NCI-H748 (cell line): ENCODE data around the gene ZSCAN4.
A peak's percentile ranks its signal among the peaks of the same experiment; 100 is the strongest.

Source experiments
- DNase-seq: peaks from one replicate; lab custom pipeline; 2025; ENCODE audit not compliant: unreplicated experiment; lab: John Stamatoyannopoulos, UW

The ZSCAN4 gene, protein sequence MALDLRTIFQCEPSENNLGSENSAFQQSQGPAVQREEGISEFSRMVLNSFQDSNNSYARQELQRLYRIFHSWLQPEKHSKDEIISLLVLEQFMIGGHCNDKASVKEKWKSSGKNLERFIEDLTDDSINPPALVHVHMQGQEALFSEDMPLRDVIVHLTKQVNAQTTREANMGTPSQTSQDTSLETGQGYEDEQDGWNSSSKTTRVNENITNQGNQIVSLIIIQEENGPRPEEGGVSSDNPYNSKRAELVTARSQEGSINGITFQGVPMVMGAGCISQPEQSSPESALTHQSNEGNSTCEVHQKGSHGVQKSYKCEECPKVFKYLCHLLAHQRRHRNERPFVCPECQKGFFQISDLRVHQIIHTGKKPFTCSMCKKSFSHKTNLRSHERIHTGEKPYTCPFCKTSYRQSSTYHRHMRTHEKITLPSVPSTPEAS

DNA sequence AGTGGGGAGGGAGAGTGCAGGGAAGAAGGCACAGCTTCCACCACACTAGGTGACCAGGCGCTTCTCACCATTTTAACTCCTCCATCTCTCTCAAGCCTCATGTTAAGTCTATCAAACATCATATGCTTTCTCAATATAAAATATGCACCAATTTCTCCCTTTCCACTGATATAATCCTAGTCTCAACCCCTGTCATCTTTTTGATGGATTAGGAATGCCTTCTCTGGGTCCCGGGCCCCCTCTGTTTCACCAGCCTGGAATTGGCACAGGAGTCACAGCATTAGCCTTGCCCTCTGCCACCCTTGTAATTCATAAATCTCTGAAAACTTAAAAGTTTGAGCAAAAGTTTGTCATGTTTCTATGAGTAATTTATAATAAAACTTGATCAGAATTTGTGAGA lies at the start of gene ZSCAN4:
ZSCAN4 (plus strand) TSS at position 301 of the 400 bp plus-strand sequence. CDS start 7,211 bp downstream, outside the sequence.
- no peak for DNase-seq

DNA sequence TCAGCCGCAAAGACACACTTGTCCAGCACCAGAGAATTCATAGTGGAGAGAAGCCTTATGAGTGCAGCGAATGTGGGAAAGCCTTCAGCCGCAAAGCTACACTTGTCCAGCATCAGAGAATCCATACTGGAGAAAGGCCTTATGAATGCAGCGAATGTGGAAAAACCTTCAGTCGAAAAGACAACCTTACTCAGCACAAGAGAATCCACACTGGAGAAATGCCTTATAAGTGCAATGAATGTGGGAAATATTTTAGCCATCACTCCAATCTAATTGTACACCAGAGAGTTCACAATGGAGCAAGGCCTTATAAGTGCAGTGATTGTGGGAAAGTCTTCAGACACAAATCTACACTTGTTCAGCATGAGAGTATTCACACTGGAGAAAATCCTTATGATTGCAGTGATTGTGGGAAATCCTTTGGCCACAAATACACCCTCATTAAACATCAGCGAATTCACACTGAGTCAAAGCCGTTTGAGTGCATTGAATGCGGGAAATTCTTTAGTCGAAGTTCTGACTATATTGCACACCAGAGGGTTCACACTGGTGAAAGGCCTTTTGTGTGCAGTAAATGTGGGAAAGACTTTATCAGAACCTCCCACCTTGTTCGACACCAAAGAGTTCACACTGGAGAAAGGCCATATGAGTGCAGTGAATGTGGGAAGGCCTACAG lies 47.9 kb upstream of the ZSCAN4 start:
- DNase-seq: no peak

DNA sequence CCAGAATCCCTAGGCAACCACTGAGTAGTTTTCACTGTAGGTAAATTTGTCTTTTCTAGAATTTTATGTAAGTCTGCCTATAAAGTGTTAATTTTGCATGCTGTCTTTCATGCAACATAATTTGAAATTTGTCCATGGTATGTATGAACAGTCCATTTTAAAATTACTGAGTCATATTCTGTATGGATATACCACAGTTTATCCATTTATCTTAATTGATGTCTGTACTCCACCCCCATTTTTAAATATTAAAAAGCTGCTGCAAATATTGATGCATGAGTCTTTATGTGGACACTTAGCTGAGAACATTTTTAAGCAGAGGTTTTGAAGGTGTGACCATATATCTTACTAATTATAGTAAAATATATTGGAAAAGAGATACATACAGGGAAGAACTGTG lies 45.6 kb upstream of the ZSCAN4 start:
- no peak for DNase-seq

DNA sequence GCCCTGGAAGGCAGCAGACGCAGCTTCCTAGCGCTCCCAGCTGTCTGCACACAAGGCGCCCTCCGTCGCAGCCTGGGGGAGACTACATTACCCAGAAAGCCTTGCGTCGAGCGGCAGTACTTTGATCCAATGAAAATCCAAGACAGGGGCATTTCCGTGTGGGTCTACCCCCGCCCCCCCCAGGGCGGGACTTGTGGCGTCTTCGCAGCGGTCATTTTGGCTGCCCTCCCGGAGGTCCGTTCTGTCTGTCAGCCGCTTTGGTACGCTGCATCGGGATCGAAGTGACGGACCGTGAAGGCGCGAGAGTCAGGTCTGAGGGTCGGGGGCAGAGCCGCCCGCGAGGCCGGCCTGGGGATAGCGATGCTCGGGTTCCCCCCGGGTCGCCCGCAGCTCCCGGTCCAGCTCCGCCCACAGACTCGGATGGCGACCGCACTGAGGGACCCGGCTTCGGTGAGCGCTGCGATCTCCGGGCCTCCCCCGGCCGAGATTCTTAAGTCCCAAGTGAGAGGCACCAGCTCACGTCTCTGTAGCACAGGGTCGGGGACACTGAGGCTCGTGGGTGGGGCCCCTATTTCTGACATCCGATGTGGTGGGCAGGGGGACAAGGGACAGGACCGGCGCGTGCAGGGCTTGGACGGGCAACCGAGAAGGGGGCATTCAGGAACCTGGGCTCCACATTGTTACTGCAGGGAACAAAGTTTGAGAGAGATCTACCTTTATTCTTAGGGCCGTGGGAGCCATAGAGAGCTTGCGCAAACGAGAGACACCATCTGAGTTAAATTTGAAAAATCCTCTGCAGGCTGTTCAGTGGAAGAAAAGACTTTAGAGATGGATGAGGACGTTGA lies 35.5 kb upstream of the ZSCAN4 start, which contains the start of gene ZNF211:
ZNF211 (plus strand) TSS at position 182 of the 845 bp plus-strand sequence; CDS start at position 361, 179 bp downstream.
- peak; percentile 97 for DNase-seq

DNA sequence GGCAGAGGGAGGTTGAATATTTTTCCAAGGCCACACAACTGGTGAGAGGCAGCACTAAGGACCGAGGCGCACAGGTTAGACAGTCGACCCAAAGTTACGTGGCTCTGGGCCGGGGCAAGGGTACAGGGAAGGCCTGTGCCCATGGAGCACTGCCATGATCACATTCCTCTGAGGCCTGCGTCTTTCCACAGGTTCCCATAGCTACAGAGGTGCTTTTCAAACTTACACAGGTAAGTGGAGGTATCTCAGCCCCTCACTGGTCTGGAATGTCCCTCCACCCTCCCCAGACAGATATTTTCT lies 35.0 kb upstream of the ZSCAN4 start:
- DNase-seq: no peak

DNA sequence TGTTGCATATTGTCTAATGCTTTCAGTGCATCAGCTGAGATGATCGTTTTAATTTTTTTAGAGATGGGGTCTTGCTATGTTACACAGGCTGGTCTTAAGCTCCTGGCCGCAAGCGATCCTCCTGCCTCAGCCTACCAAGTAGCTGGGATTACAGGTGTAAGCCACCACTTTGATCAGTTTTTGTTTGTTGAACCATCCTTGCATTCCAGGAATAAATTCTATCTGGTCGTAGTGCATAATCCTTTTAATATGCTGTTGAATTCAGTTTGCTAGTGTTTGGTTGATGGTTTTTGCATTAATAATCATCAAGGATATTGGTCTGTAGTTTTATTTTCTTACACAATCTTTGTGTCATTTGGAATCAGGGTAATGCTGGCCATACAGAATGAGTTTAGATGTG lies 31.4 kb upstream of the ZSCAN4 start:
- no peak for DNase-seq

DNA sequence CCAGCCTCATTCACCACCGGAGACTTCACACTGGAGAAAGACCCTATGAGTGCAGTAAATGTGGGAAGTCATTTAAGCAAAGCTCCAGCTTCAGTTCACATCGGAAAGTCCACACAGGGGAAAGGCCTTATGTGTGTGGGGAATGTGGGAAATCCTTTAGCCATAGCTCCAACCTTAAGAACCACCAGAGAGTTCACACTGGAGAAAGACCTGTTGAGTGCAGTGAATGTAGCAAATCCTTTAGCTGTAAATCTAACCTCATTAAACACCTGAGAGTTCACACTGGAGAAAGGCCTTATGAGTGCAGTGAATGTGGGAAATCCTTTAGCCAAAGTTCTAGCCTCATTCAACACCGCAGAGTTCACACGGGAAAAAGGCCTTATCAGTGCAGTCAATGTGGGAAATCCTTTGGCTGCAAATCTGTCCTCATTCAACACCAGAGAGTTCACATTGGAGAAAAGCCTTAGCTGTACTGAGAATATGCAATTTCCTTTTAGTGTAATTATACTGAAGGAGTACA lies 27.0 kb upstream of the ZSCAN4 start:
- no peak for DNase-seq

DNA sequence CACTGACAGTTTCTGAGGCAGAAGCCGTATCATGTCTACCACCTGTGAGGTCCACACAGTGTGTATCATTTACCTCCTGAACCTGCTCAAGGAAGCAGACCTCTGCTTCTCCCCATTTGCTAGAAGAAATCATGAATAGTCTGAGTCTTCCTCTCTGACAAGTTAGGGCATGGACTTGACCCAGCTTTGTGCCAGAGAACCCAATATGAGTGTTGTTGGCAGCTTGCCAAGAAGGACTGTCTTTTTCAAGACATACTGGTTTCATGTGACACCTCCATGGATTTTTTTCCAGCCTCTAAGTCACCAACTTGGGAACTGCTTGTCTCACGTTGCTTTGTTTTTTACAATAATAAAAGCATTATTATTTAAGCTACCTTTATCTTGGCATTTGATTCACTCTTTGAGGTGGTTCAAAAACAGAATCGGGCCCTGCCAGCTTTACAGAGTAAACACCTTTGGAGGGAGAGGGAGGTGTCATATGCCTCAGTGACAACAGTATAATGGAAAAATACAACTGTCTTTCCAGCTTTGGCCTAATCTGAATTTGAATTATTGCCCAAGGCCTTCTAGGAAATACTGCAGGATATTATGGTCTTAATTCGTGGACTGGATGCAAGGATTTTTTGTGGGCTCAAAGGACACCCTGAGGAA lies 26.2 kb upstream of the ZSCAN4 start:
- peak; percentile 15 for DNase-seq

DNA sequence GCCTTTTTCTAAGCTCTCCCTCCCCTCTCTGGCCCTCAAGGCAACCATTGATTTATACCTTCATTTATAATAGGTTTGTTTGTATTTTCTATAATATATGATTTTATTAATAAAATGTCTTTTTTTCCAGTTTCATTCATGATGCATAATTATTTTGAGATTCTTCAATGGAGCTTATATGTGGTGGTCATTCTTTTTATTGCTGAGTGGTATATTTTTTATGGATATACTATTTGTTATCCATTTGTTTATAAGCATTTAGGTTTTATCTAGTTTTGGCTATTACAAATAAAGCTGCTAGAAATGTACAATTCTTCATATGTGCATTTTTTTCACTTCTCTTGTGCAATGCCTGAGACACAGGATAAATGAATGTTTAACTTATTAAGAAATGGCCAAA lies 25.0 kb upstream of the ZSCAN4 start:
- no peak for DNase-seq

DNA sequence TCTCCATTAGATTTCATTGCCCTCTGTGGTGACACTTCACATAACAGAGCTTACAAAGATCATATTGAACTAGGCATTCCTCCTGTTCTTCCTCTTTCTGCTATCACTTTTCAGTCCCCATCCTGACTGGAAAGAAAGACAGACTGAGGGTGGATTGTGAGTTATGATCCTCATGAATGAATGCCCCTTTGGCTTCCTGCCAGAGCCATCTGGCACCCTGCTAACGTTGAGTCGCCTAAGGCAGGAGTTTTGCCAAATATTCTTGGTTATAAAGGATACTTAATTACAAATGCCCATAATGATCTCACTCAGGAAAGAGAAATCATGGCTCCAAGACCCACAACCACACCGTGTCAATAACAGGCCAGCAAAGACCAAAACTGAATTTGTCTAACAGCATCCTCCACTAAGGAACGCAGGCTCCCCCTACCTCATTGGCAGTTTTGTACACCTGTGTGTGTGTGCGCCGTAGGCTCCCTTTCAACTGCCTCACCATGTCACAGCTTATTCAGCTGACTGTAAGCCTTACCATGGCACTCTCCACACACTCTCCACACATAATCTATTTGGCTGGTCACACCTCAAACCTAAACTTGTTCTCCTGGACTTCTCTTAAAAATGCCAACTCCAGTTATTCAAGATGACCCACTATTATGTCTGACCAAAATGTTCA lies 20.3 kb upstream of the ZSCAN4 start:
- DNase-seq: peak; percentile 77

DNA sequence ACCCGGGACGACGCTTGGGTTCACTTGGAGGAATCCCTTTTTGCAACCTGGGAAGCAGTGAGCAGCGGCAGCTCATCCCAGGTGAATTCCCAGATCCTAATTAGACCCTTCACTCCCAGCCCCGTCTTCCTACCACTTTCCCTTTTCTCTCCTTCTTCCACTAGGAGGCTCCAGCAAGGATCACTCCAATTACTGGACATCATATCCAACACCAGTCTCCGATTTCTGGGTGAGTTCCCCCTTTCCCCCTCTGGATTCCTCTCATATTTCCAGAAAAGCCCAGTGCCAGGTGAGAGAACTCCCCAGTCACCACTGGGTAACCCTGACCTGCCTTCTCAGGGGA lies 17.1 kb upstream of the ZSCAN4 start:
- DNase-seq: no peak

DNA sequence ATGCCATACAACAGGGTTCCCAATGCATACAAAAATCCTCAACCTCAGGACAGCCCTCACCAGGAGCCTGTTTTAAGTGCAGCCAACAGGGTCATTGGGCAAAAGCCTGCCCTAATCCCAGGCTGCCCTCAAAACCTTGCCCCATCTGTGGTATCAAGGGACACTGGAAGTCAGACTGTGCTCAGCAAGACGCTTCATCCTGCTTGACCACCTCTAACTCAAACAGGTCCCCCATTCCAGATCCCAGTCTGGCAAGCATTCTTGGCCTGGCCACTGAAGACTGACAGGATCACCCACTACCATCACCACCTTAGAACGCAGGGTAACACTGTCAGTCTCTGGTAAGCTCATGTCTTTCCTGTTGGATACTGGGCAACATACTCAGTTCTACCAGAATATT lies 15.0 kb upstream of the ZSCAN4 start:
- DNase-seq: no peak

DNA sequence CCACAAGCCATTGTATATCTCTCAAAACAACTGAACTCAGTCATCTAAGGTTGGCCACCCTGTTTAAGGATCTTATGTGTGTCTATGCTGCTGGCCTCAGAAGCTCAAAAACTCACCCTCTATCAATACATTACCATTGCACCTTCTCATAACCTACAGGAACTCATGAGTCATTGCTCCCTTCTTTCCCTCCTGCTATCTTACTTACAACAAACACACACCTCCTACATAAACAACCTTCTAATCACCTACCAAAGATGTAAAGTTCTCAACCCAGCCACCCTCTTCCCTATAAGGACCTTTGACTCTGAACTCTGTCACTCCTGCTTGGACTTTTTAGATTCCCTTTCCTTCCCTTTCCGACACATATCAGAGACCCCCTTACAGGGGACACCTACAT lies 13.3 kb upstream of the ZSCAN4 start:
- no peak for DNase-seq

DNA sequence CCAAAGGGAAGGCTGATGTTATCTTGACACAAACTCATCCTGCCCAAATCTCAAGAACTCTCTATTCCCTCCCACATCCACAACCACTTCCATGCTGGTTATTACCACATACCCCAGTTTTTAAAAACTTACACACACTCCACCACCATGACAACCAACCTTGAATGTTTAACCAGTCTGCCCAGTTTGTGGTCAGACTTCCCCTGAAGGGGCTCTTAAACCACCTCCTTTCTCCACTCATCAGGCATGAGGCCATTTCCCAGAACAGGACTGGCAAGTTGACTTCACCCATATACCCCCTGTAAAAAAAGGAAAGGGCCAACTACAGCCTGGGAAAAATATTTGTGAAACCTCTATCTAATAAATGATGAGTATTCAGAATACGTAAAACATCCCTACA lies 12.4 kb upstream of the ZSCAN4 start:
- DNase-seq: no peak

DNA sequence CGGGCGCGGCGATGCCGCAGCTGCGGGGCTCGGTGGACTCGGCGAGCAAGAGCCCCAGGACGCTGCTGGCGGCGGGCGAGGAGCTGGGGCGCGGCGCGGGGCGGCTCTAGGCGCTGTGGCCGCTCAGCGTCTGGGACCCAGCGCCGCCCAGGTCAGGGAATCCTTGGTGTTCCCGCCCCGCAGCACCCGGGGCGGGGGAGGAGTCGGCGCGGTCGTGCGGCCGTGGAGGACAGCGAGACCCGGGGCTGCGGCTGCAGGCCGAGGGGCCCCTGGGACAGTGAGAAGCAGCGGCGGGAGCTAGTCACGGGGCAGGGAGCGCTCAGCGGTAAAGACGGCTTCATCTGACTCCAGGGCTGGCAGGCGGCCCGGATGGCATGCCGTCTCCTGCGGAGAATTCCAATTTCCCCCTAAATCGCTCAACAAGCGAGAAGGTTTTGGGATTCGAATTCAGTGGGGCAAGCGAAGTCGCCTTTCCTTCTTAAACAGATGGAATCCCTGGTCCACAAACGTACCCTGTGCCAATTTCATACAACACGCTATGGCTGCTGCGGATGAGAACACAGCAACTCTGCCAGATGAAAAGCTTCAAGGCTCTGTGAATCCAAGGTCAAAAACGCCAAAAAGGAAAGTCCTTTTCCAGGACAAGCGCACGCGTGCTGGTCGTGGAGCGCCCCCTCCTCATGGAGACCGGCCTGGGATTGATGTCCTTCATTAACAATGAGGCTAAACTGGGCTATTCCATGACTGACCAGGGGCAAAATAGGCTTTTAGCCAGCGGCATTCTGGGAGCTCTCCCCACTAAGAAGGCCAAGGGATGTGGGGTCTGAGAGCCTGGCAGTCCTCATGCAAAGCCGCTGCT lies 4.2 kb upstream of the ZSCAN4 start:
- DNase-seq: peak; percentile 86

DNA sequence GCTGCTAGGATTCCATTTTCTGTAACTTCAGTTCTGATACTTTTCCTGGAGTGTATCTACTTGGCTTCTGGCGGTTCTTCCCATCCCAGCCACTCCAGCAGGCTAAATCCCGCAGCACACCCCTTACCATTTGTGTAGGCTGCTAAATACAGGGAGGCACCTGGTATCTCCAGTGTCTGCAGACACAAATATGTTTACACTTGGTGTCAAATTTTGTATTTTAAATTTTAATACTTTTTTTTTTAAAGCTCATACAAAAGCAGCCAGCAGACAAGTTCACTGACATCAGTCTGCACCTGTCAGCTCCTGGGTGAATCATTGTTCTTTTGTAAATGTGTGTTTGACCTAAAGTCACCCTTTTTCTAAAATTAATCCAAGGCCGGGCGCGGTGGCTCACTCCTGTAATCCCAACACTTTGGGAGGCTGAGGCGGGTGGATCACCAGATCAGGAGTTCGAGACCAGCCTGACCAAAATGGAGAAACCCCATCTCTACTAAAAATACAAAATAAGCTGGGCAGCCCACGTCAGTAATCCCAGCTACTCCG lies 3.4 kb upstream of the ZSCAN4 start:
- DNase-seq: peak; percentile 54

DNA sequence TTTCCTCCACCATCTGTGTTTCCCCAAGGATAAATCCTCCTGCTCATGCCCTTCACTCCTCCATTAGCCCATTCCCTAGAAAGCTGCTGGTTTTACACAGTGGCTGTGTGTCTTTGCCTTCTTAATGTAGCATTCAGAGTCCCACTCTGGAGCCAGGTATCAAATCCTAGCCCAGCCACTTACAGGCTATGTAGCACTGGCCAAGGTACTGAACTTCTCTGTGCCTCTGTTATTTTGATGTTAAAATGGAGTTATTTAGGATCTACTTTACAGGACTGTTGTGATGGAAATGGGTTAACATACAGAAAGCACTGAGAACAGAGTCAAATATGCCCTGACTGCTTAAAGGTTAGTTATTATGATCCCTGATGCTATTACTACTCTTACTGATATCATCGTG lies 1.5 kb upstream of the ZSCAN4 start:
- no peak for DNase-seq

DNA sequence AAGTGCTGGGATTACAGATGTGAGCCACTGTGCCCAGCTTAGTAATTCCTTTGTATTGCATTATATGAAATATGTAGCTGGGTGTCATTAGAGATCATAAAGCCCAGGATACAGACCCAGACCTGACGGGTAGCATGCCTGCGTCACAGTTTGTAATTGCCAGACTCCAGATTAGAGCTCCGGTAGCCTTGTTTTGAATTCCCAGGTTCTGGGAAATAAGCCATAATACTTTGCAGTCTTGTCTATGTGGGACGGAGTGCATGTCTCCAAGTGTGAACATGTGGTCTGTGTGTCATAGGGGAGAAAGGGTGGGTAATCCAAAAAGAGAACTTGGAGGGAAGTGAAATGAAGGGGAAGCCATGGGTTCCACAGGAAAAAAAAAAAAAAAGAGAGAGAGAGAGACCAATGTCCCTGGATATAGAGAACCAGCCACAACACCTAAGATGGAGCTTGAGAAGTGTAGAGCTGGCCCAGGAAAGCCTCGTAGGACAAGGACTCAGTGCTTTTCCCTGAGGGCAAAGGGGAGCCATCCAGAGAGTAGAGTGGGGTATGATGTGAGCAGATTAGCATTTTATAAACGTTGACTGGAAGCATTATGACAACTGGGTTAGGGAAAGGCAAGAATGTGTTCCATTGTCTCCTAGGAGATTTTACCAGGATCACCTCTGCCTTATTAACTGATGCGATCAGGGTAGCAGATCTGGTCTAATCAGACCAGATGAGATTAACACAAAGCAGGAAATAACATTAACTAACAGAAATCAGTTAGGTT lies 2.6 kb downstream of the ZSCAN4 start:
- DNase-seq: no peak

DNA sequence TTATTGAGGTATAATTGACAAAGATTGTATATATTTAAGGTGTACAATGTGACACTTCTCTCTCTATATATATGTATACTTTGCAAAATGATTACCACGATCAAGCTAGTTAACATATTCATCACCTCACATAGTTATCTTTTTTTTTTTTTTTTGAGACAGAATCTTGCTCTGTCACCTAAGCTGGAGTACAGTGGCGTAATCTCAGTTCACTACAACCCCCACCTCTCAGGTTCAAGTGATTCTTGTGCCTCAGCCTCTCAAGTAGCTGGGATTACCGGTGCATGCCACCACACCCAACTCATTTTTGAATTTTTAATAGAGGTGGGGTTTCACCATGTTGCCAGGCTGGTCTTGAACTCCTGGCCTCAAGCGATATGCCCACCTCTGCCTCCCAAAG lies 3.7 kb downstream of the ZSCAN4 start:
- no peak for DNase-seq
